Left ventricle myocardium superior (tissue), 1 donor: Measurements from ENCODE around the gene PLXNC1. TPM values are rescaled to one million over a fixed set of nuclear protein-coding genes. Genes with fewer than 3 reads are reported as not detected.

Source experiments
- ATAC-seq: fragments of 200-7000 bp; cut with Tn5 transposase; one replicate; pipeline ENCODE4 v1.9.1; 2020; ENCODE audit warnings: mild to moderate bottlenecking, moderate library complexity
- DNase-seq: peaks from one replicate; pipeline ENCODE4 v3.0.0-alpha.2; 2020
- intact Hi-C: fragments of 100-400 bp; cut with micrococcal nuclease; formaldehyde crosslinking; loops from one replicate; pipeline ENCODE4 v1.11.0; 2022
- total RNA-seq: library from RNA; stranded (reverse); fragmentation: NEBNext Ultra II Directional; extraction: Animal tissue kit (Norgen Biotek cat#: 25700); gene quantifications from one replicate; pipeline ENCODE4 v1.2.1, GENCODE V29; 2021
- donor health status: DM: no; HTN: yes; CAD: no; lungs with severe emphysema.

PLXNC1 gene
- total RNA-seq, 1 donor from 2014 or later, result 4.4 TPM

DNA sequence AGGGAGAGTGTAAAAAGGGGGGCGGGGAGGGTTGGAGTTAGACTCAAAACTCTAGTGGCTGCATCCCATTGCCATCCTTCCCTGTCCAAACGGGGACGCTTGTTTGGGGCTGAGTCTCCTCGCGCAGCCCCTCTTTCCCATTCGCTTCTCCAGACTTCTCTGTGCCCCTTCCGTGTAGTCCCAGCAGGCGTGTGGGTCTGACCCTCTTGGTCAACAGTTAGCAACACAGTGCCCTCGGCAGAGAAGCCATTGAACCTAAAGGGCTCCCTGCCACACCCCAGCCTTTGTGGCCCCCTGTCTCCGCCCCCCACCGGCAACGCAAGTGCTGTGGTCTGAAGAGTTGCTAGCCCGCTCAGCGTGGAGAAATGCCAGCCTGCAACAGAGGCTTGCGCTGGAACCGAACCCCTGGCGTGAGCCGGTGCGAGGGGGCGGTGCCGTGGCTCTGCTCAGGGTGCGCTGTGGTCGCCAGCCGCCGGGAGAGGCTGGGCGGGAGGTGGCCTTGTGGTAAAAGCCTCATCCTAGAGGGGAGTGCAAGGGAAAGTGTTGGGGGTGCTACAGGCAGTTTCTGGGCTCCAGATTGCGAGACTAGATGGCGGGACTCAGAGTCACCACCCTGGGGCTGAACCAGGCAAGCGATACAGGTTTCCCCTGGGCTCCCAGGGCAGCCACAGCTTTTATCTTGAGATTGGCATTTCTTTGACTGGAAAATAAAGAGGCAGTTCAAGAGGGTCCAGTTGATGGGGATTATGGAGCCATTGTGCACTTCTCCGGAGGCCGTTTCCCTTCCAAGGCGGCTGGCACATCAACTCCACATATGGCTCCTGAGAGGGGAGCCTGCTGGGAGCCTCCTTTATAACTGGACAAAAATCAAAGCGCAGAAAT is 2.1 kb downstream of the PLXNC1 start:
- ATAC-seq (no peak), DNase-seq (peak; percentile 37)
- intact Hi-C loops, result no loop called here

DNA sequence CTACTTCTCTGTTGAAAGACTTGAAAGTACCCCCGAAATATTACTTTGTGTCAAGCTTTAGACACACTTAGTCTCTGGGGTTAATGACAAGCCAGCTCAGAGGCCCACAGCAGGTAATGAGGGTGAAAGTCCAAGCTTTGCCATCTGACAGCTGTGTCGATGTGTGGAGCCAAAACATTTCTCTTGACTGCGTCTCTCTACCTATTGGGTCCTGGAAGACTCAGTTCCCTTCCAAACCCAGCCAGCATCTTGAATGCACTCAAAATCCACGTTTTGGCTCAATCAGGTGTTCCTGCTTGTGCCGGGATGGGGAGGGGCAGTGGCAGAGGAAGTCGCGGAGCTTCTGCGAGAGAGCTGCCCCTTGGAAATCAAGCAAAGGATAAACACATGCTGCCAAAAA is 3.2 kb downstream of the PLXNC1 start:
- no peak for DNase-seq
- intact Hi-C loops, result no loop called here
- no peak for ATAC-seq

DNA sequence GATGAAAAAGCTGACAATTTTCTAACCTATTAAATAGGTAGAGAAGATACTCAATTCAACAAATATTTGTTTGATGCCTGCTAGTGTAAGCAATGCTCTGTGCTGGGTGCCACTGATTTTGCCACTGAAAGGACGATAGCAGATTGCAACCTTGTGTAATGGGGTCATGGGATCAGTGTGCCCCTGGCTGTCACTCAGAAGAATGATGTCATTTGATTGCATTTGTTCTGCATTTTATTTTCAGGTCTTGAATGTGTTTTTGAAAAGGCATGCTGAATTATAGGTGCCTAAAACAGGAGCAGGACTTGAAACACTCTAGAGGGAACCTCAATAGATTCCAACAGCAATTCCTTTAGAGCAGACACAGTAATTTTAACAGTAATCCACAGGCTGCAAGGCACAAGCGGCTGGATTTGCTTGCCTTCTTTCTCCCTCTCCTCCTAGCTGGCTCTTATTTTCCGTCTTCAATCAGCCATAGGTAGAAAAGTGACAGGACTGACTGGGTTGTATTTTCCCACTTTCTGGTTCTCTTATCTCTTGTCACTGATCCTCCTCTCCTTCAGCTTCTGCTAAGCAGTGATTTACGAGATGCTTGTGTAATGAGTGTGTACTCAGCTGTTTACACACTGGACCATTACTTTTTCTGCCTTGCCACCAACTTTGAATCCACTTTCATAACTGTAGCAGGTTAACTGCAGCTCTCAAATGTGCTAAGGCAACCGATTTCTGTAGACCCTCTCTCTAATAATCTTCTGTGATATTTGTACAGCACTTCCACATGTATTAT is 4.1 kb downstream of the PLXNC1 start:
- no peak for DNase-seq
- no peak for ATAC-seq
- intact Hi-C loops, result no loop called here

DNA sequence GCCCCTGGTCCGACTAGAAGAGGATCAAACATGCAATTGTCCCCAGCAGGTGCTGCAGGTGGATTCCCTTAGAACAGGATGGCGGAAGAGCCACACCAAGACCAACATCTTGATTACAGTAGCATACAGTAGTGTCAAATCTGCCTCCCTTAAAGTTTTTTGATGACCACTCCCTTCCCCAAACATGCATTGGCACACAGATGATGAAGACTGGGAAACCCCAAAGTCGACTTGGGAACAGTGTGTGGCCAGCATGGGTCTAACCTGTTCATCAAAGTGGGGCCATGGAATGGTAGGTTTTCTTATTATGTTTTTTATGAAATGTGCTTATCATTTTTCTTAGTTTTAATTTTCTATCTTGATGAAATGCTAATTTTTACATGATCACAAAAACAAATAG is 8.8 kb downstream of the PLXNC1 start:
- intact Hi-C loops, result no loop called here
- ATAC-seq, result no peak
- no peak for DNase-seq

DNA sequence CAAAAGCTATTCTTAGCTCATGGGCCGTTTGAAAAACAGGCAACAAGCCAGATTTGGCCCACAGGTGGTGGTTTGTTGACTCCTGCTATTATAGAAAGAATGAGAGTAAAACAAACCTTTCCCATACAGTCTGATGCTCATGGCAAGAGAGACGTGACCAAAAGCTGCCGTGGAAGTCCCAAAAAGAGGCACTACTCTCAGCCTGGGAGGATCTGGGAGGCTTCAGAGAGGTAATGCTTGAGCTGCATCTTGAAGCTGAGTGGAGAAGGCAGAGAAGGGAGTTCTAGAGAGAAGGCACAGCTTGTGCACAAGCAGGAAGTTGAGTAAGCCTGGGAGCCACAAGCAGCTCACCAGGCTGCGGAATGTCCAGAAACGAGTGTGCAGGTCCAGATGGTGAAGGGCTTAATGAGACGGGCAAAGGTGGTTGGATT is 9.6 kb downstream of the PLXNC1 start:
- no peak for DNase-seq
- no peak for ATAC-seq
- intact Hi-C loops, result no loop called here

DNA sequence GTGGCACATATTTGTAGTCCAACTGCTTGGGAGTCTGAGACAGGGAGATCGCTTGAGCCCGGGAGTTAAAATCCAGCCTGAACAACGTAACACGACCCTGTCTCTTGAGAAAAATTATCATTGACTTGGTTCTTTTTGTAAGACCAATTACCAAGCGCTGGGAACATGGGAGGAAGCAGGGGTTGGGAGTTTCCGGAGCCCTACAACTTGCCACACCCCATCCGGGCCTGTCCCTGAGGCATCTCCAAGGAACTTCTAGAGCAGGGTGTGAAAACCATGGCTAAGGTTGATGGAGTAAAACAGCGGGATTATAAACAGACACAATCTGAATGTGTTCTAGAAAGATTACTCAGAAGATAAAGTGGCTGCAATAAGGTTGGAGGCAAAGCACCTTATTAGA is 10.3 kb downstream of the PLXNC1 start:
- no peak for DNase-seq
- intact Hi-C loops, result no loop called here
- no peak for ATAC-seq

DNA sequence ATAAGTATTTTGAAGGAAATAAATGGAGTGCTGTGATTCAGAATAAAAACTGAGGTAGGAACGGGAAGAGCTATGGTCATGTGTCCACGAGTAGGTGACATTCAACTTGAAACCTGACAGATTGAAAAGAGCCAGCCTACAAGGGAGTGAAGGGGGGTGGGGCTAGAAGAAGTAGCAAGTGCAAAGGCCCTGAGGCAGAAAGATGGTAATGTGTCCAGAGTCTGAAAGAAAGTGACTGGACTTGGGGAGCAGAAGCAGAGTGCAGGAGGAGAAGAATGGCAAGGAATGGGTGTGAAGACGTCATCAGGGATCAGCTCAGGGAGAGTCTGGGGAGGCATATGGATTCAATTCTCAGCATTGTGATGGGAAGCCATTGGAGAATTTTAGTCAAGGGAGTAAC is 13.7 kb downstream of the PLXNC1 start:
- intact Hi-C loops, result no loop called here
- DNase-seq (no peak), ATAC-seq (no peak)

DNA sequence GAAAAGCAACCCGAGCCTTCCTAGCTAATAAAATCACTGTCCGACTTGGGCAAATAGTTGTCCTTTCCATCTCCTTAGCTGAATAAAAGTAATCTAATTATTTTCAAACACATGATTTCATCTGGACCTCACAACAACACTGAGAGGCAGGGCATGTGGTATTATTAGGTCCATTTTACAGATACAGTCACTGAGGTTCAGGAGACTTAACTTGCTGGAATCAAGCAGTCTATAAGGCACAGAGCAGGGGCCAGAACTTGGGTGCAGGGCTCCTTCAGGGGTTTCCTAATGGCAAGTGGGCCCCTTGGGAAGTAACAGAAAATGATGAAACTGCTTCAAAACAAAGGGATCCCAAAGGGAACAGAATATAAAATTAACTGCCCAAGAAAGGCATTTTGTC is 15.5 kb downstream of the PLXNC1 start:
- no peak for DNase-seq
- ATAC-seq, result no peak
- intact Hi-C loops, result no loop called here

DNA sequence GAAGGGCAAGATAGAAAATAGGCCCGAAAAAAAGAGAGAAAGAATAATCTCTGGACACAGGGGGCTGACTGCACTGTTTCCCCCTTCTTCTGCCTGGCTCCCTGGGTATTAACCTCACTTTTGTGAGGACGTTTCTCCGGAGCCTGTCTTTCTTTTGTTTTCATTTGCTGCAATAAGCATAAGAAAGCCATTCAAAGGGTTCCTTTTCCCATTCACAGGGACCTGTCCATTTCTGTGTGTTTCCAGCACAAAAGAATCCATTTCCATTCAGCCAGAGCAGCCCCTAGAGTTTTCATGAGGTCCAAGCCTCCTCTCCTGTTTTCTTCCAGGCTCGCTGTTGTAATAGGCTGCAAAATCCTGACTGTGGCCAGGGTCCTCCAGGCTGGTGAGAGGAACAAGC is 16.8 kb downstream of the PLXNC1 start:
- DNase-seq, result no peak
- intact Hi-C loops, result no loop called here
- no peak for ATAC-seq

DNA sequence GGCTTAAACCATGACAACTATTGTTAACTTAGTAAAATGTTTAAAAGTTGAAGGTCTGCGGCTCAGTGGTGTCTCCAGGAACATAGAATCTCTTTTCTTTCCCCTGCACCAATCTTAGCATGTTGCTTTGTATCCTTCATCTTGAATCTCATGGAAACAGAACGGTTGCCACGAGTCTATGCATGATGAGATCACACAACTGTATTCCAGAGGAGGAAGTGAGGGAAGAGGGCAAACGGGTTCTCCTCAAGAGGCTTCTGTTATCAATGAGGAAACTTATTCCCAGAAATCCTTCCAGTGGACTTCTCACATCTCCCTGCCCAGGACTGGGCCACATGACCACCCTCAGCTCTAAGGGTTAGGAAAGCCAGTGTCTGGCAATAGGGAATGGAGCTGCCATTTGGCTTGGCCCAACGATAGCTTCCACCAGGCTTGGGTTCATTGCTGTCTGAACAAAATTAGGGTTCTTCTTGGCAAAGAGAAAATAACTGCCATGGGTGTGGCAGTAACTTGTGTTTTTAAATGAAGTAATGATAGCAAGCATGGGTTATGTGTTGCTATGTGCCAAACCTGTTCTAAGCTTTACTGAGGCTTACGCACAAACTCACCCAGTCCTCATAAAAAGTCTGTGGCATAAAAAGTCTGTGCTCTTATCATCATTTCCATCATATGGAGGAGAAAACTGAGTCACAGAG is 17.4 kb downstream of the PLXNC1 start:
- no peak for ATAC-seq
- intact Hi-C loops, result no loop called here
- DNase-seq, result no peak

DNA sequence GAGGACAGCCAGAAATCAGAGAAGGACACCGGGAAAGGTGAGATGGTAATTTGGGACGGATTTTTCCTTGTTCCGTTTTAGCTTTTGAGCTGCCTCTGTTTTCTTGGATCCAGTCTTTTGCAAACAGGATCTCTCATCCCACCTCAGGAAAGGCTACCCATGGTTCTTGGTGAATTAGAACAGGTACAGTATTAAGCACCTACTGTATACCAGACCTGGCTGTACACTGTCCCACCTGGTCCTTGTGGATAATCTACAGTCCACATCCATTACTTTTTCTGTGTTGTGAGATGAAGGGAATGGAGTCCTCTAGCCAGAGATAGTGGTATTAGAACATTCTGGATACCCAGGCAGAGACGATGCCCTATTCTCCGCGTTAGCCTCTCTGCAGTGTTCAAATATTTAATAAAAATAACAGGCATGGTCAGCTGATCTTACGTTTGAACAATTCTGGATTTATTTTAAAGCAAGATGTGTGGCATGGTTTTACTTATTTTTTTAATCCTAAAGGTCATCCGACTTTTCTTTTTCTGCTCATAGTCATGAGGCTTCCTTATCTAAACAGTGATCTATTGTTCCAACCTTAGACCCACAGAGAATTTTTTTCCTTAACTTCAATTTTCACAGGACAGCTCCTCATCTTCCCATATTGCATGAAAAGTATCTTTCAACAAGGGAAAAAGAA is 18.8 kb downstream of the PLXNC1 start:
- DNase-seq (no peak), ATAC-seq (no peak)
- intact Hi-C loops, result no loop called here

DNA sequence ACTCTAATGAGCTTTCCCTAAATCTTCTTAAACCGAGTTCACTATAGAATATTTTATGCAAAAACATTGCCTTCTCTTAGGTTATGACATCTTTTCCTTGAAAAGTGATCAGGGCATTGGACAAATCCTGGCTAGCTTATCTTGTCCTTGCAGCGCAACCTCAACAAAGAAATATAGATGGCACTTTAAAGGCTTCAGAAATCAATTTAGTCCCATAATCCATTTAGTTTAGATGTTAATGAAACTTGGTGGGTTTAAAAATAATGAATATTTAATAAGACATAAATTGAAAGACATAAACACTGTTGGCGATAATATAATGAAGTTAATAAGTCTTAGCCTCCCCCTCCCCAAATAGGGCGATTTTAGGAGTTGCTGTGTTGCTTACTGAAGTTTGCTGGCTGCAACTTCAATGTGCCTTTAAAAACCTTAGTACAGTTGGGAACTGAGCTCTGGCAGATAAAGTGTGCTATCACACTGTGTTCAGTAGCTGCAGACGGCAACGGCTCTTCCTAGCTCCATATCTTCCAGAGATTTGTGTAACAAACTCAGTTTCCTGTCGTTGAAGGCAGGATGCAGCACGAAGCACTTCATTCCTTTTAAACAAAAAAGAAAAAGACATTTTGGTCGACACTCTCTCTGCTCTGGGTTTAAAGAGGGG is 19.5 kb downstream of the PLXNC1 start:
- no peak for ATAC-seq
- DNase-seq, result no peak
- intact Hi-C loops, result no loop called here

DNA sequence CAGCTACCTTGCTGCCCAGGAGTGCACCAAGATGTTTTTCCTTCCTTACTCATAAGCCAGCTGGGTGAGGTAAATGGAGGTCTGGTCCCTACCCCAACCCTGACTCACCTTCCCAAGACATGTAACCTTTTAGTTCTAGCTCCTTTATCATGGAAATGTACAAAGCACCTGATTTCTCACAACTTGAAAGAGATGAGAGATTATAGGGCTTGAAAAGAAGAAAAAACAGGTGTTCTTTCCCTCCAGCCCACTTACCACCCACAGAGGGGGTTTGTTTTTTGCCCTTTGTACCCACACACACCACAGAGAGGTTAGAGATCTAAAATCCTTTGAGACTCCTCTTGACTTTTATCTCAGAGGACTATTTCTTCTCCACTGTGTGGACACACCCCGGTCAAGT is 21.1 kb downstream of the PLXNC1 start:
- ATAC-seq (no peak), DNase-seq (no peak)
- intact Hi-C loops, result no loop called here

DNA sequence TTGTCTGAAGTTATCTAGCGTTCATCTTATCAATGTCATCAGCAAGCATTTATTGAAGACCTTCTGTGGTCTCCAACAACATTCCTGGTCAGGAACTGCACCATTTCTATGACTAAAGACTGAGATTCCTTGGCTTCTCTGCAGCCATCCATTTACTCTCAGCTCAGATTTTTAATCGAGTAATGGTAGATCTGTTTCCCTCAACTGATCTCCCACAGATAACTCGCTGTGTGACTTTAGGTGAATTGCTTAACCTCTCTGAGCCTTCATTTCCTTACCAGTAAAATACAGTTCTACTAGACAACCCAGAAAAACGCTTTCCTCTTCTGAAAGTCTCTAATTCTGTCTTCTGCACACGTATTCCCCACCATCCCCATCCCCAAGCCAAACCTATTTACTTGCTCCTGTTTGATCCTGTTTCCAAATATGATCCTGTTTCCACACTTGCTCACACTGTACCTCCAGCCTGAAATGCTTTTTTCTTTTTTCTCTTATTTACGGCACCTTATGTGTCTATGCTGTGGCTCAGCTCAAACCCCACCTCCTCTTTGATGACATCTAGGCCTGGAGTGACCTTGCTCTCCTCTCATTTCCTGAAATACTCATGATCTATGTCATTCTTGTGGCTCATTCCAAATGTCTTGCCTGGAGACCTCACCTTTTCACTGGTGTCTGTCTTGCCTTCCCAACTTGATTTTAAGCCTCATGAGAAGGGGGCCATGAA is 21.8 kb downstream of the PLXNC1 start:
- ATAC-seq (no peak), DNase-seq (no peak)
- intact Hi-C loops, result no loop called here

DNA sequence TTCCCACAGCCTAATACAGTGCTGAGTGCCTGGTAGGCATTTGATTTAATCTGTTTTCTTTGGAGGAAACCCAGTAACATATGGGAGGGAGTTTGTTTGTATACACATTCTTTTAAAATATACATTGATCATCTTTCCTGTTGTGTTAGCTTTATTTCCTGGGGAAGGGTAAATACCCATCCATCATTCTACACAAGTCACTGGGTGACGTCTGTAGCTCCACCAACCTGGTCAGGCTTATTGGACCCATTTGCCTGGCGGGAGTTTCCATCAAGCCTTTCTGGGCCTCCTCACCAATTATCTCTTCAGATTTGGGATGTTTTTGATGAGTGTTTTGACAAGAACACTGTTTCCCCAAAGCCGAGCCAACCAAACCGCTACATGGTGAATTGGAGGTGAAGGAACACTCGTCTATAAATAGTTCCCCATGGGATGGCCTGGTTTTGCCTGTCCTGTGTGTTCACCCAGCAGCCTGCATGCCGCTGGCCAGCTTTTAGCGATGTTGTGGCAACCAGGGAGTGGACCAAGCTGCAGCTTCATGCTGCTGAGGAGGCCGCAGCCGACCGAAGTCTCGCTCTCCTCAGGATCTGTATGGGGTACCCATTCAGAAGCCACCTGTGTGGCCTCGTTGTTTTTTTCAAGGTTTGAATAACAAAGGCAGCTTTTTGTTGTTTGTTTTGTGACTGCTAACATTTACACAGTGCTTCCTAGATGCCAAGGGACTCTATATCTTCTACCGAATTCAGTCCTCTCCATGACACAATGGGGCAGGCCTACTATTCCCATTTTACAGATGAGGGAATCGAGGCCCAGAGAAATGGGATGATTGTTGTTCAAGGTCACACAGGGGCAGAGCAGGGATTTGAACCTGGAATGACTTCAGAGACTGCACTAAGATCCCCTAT is 22.6 kb downstream of the PLXNC1 start:
- ATAC-seq (peak; percentile 74), DNase-seq (peak; percentile 41)
- intact Hi-C loops, result no loop called here

DNA sequence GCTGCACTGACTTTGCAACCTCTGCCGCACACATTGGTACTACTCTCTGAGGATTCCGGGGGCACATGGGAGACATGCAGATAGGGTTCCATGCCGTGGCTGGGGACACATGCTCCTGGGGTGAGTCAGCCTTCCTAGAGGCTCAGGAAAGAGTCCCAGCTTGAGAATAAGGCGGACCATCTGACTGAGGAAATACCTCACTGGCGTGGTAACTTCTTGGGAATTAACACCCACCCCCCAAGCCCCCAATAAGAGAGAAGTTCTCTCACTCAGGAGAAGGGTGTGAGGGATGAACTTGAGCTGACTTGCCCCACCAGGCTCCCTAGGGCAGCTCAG is 23.2 kb downstream of the PLXNC1 start:
- intact Hi-C loops, result no loop called here
- DNase-seq (no peak), ATAC-seq (no peak)

DNA sequence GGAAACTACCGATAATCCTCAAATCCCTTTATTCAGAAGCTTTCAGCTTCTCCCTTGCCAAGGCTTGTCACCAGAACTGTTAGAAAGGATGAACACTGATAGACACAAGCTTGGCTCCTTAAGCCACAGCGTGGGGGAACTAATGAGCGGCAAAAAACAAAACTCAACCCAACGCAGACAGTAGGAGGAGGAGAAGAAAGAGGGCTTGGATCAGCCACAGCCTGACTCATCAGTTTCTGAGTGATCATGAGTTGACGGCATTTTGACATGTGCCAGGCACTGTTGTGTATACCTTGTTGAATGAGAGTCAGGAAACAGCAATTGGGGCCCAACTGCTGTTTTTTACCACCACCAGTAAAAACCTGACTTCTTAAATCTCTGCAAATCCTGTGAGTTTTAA is 23.7 kb downstream of the PLXNC1 start:
- ATAC-seq (peak; percentile 25), DNase-seq (no peak)
- intact Hi-C loops, result no loop called here

DNA sequence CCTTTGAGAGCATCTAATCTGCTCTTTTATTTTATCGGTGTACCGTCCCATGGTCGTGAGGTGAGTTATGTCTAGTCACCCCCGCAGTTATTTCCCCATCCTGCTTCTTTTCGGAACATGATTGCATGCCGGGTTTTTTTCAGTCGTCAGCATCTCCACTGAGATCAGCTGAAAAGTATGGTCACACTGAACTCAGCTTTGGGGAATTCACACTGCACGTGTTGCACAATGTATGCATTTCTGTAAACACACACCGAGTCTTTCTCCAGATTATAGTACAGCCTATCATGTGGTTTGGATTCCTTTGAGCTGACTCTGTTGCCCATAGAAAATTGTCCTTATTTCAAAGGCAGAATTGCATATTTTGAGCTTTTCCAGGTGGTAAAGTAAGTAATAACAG is 24.6 kb downstream of the PLXNC1 start:
- ATAC-seq, result peak; percentile 65
- intact Hi-C loops, result no loop called here
- no peak for DNase-seq
